Measurements from ENCODE around the gene RIPOR2. TPM values are rescaled to one million over a fixed set of nuclear protein-coding genes. Genes with fewer than 3 reads are reported as not detected.

RIPOR2 gene
- total and polyA plus RNA-seq, 10 of the 15 experiments (the other 5 are each of a cell fraction or from before 2014, with no cell fraction given), result 22.2 to 48.2 (median 34.7) TPM

DNA sequence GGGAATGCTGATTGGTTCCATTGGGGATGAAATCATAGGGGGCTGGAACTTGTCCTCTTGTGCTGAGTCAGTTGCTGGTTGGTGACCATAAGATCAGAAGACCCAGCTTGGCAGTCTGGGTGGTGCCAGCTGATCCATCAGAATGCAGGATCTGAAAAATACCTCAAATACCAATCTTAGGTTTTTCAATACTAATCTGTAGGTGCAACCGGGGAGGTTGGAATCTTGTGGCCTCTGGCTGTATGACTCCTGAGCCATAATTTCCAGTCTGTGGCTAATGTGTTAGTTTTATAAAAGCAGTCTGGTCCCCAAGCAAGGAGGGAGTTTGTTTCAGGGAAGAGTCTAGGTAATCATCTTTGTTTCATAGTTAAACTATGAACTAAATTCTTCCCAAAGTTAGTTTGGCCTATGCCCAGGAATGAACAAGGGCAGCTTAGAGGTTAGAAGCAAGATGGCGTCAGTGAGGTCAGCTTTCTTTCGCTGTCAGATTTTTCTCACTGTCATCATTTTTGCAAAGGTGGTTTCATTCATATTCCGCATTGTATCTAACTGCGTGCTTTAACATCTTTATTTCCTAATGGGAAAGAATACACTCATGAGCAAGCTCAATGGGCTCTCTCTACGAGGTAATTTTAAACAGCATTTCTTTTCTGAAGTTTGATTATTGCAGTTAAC is 139.0 kb downstream of the RIPOR2 start:
- TF ChIP-seq, protein P1, sequence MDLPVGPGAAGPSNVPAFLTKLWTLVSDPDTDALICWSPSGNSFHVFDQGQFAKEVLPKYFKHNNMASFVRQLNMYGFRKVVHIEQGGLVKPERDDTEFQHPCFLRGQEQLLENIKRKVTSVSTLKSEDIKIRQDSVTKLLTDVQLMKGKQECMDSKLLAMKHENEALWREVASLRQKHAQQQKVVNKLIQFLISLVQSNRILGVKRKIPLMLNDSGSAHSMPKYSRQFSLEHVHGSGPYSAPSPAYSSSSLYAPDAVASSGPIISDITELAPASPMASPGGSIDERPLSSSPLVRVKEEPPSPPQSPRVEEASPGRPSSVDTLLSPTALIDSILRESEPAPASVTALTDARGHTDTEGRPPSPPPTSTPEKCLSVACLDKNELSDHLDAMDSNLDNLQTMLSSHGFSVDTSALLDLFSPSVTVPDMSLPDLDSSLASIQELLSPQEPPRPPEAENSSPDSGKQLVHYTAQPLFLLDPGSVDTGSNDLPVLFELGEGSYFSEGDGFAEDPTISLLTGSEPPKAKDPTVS (IDR thresholded peaks at IDR 0.05; ENCODE audit: low read depth, low read length), result no peak
- TF ChIP-seq ZNF592 (IDR thresholded peaks at IDR 0.05) (no peak), ZBTB40 (IDR thresholded peaks at IDR 0.05; ENCODE audit: borderline replicate concordance) (no peak), BRCA1 (IDR thresholded peaks at IDR 0.05; ENCODE audit: low read depth, low read length) (no peak), TBL1XR1 (IDR thresholded peaks at IDR 0.05; ENCODE audit: low read depth, low read length) (no peak), CREB1 (IDR thresholded peaks at IDR 0.05; ENCODE audit: low read depth) (no peak), SREBF2 (IDR thresholded peaks at IDR 0.05; ENCODE audit: low read length) (no peak), BCL11A (IDR thresholded peaks at IDR 0.05; ENCODE audit: low read depth, low read length) (no peak)
- Histone ChIP-seq H3K4me2 (ENCODE audit: control insufficient read depth, insufficient read depth) (no peak overlapping the region), H3K9ac (ENCODE audit: control insufficient read depth, insufficient read depth, low read length) (no peak overlapping the region), H3K4me1 (ENCODE audit: control insufficient read depth, insufficient read depth, low read length) (no peaks in the 10 kb centered on the region), H3K27ac (ENCODE audit: control insufficient read depth, insufficient read depth) (no peak overlapping the region), H4K20me1 (ENCODE audit: control insufficient read depth, insufficient read depth) (no peaks in the 10 kb centered on the region), H3K27me3 (replicated peaks in 1 of 2; ENCODE audit: control insufficient read depth in 2 of 2, insufficient read depth in 2 of 2, low read length in 1 of 2) (no peaks in the 10 kb centered on the region), H3K79me2 (ENCODE audit: control insufficient read depth, insufficient read depth, low read length) (no peaks in the 10 kb centered on the region), H2AFZ (ENCODE audit: control insufficient read depth, low read depth, low read length) (no peak overlapping the region), H3K9me3 (replicated peaks; ENCODE audit: control insufficient read depth, insufficient read depth, low read length) (no peaks in the 10 kb centered on the region), H3K4me3 (no peak overlapping the region), H3K36me3 (ENCODE audit: control insufficient read depth in 2 of 2, insufficient read depth in 2 of 2, low read length in 1 of 2) (no peaks in the 10 kb centered on the region)
- no peak for ATAC-seq
- ChIA-PET POLR2A (interaction anchor here (0.8 kb wide), 1 partner anchor 12 kb away, joined by 4 read pairs; no protein-coding TSS in a partner anchor), RAD21 (ENCODE audit: unreplicated experiment) (interaction anchor here (0.8 to 1.0 kb wide), 2 partner anchors 274 to 289 kb away, joined by 3 read pairs; no protein-coding TSS in a partner anchor), SMC1A (ENCODE audit: uncharacterized antibody, unreplicated experiment) (interaction anchor here (1.4 to 5.1 kb wide), 3 partner anchors 10 to 221 kb away, joined by 7 to 25 read pairs (median 20); no protein-coding TSS in a partner anchor), CTCF (interaction anchor here (1.4 kb wide), 1 partner anchor 274 kb away, joined by 4 read pairs; no protein-coding TSS in a partner anchor)
- no peak for DNase-seq (ENCODE audit: low read depth, low spot score)
- no TSS peak for BruUV-seq (replicated peaks)
- no peak for FAIRE-seq
- 98% methylated on average over 6 of the region's 6 CpGs for WGBS (ENCODE audit: insufficient coverage, insufficient replicate concordance, low lambda C conversion rate, missing lambda C conversion rate)
- intact Hi-C loops (cut with micrococcal nuclease; ENCODE audit: unreplicated experiment), result no loop called here
- in situ Hi-C loops (cut with MboI), result no loop called here
